DND-41 (cell line): ENCODE data around the gene SLC16A6.

ENCODE experiments used
- ATAC-seq: fragments of 200-7000 bp; cut with Tn5 transposase; 3 replicates; pipeline ENCODE4 v1.9.1; 2021; ENCODE audit warnings: low read depth; ENCODE audit not compliant: insufficient read depth
- DNase-seq: peaks from one replicate; pipeline ENCODE4 v3.0.0-alpha.2; 2020
- H2AFZ ChIP-seq: 2 replicates; pipeline ENCODE4 v1.6.0; 2012; ENCODE audit warnings: low read depth, low read length
- H3K27ac ChIP-seq: 2 replicates; pipeline ENCODE4 v1.5.1; 2012; ENCODE audit warnings: low read length, inconsistent platforms
- H3K27me3 ChIP-seq: fragments of 200-600 bp; sonication (generic); 2 replicates; pipeline ENCODE4 v1.6.0; 2012; ENCODE audit warnings: low read length, mild to moderate bottlenecking, inconsistent platforms; ENCODE audit not compliant: insufficient read depth, poor library complexity
- H3K36me3 ChIP-seq: 2 replicates; pipeline ENCODE4 v1.5.1; 2012; ENCODE audit warnings: low read length, inconsistent platforms; ENCODE audit not compliant: insufficient read depth
- H3K4me1 ChIP-seq: 2 replicates; pipeline ENCODE4 v1.5.1; 2012; ENCODE audit warnings: mild to moderate bottlenecking, low read length; ENCODE audit not compliant: insufficient read depth
- H3K4me2 ChIP-seq: 2 replicates; pipeline ENCODE4 v1.6.0; 2012; ENCODE audit warnings: mild to moderate bottlenecking, moderate library complexity, low read length, inconsistent platforms; ENCODE audit not compliant: insufficient read depth
- H3K4me3 ChIP-seq, 2 experiments: fragments of 200-600 bp in 1 of 2; shearing (Covaris generic) in 1 of 2; 2 replicates each; pipeline ENCODE4 v1.5.1; 2012 to 2016; ENCODE audit warnings: inconsistent platforms in 2 of 2, low read length in 2 of 2, mild to moderate bottlenecking in 2 of 2, low read depth in 1 of 2, moderate library complexity in 1 of 2
- H3K79me2 ChIP-seq: 2 replicates; pipeline ENCODE4 v1.6.0; 2012; ENCODE audit warnings: low read length, inconsistent platforms; ENCODE audit not compliant: insufficient read depth
- H3K9ac ChIP-seq: 2 replicates; pipeline ENCODE4 v1.6.0; 2012; ENCODE audit warnings: low read depth, mild to moderate bottlenecking, inconsistent platforms, low read length, moderate library complexity
- H3K9me3 ChIP-seq: 2 replicates; pipeline ENCODE4 v1.5.1; 2012; ENCODE audit warnings: low read length, moderate library complexity, mild to moderate bottlenecking, inconsistent platforms; ENCODE audit not compliant: insufficient read depth, severe bottlenecking
- H4K20me1 ChIP-seq: 2 replicates; pipeline ENCODE4 v1.6.0; 2012; ENCODE audit warnings: low read length; ENCODE audit not compliant: insufficient read depth
- EZH2 ChIP-seq: IDR thresholded peaks from 3 replicates; pipeline ENCODE4 v1.6.1; 2012; ENCODE audit warnings: borderline replicate concordance, low read depth, mild to moderate bottlenecking, moderate library complexity, low read length, inconsistent platforms; ENCODE audit not compliant: severe bottlenecking
- TF ChIP-seq, protein P1 (sequence below): IDR thresholded peaks from 2 replicates; pipeline ENCODE4 v1.5.1; 2012; ENCODE audit warnings: borderline replicate concordance, low read length, moderate library complexity, mild to moderate bottlenecking; ENCODE audit not compliant: poor library complexity, severe bottlenecking; ENCODE audit errors: extremely low read depth

SLC16A6 gene

DNA sequence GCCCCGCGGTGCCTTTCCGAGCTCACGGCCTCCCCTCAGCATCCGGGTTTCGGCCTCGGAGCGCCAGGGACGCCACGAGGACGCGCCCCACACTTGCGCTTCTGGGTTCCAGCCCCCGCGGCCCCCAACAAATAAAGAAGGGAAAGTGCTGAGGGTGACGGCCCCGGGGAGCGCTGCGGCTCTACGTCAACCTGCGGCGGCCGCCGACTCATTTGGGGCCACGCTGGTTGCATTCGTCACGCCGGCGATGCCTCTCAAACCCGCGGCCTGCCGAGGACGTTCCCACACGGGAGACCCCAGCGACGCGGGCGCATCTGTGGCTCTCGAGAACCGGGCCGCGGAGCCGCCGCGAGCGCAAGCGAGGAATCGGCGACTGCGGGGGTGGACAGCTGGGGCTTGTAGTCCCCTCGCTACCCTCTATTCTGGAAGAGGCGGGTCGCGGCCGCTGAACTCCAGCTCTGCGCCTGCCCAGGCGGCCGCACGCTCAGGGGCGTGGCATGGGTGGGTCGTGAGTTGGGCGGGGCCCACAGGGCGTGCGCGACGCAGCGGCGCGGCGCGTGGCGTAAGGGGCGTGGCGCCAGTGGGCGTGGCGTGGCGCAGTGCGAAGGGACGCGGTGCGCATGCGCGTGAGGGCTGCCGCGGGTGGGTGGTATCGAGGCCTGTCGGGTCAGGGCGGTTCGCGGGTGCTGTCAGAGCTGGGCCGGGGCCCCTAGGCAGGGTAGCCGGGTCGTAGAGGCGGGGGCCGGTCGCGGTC lies 43.3 kb downstream of the SLC16A6 start, which contains the start of gene AMZ2:
AMZ2 (plus strand) TSS at position 599 of the 754 bp plus-strand sequence. CDS start 2,145 bp downstream, outside the sequence.
- peak; percentile 95 for DNase-seq
- peak within 1 kb of the TSS; percentile 87 for H3K4me2 ChIP-seq
- peak within 1 kb of the TSS; percentile 93 for H3K27ac ChIP-seq
- peaks cover 38% of the 10 kb centered on the region for H3K4me1 ChIP-seq
- peak; percentile 93 for ATAC-seq
- no peaks in the 10 kb centered on the region for H3K27me3 ChIP-seq
- H3K9ac ChIP-seq: peak within 1 kb of the TSS; percentile 81
- no peaks in the 10 kb centered on the region for H3K9me3 ChIP-seq
- peaks cover 31% of the 10 kb centered on the region for H3K79me2 ChIP-seq
- H2AFZ ChIP-seq: peak within 1 kb of the TSS; percentile 83
- TF ChIP-seq, protein P1, sequence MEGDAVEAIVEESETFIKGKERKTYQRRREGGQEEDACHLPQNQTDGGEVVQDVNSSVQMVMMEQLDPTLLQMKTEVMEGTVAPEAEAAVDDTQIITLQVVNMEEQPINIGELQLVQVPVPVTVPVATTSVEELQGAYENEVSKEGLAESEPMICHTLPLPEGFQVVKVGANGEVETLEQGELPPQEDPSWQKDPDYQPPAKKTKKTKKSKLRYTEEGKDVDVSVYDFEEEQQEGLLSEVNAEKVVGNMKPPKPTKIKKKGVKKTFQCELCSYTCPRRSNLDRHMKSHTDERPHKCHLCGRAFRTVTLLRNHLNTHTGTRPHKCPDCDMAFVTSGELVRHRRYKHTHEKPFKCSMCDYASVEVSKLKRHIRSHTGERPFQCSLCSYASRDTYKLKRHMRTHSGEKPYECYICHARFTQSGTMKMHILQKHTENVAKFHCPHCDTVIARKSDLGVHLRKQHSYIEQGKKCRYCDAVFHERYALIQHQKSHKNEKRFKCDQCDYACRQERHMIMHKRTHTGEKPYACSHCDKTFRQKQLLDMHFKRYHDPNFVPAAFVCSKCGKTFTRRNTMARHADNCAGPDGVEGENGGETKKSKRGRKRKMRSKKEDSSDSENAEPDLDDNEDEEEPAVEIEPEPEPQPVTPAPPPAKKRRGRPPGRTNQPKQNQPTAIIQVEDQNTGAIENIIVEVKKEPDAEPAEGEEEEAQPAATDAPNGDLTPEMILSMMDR: no peak
- TF ChIP-seq EZH2: no peak
- no peaks in the 10 kb centered on the region for H4K20me1 ChIP-seq
- peak within 1 kb of the TSS; percentile 52 to 69; a peak in 3 of 4 replicates for H3K4me3 ChIP-seq
- H3K36me3 ChIP-seq: peaks cover 18% of the 10 kb centered on the region

DNA sequence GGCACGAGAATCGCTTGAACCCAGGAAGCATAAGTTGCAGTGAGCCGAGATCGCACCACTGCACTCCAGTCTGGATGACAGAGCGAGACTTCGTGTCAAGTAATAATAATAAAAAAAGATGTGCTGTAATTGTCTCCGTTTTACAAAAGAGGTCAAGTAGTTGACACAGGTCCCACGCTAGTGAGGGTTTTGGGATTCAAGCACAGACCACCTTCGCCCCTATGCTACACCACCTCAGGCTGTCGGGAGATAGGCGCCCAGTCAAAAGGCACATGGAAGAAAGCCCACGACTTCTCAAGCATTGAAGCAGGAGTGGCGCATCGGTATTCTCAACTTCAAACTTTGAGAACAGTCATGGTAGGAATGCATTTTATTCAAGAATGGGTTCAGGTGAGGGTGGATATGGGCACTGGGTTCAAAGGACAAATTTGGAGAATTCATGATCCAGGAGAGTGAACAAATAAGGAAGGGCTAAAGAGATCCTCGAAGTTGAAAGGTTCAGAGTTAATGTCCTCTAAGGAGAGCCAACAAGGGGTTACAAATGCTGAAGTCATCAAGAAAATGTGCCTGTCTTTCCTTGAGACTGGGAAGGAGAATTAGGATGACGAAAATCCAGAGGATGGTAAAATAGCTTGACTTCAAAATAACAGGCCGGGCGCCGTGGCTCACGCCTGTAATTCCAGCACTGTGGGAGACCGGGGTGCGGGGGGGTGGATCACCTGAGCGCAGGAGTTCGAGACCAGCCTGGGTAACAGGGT lies 44.5 kb downstream of the SLC16A6 start:
- Histone ChIP-seq H4K20me1 (no peaks in the 10 kb centered on the region), H3K4me1 (peaks cover 30% of the 10 kb centered on the region), H3K4me2 (peak overlapping the region; percentile 87), H2AFZ (no peak overlapping the region), H3K36me3 (peaks cover 17% of the 10 kb centered on the region), H3K9me3 (no peaks in the 10 kb centered on the region), H3K9ac (peak overlapping the region; percentile 81), H3K27ac (peak overlapping the region; percentile 93; the same call in 1 of the 2 replicates), H3K4me3 (peak overlapping the region in 1 of 2 experiments; percentile 69; a peak in 3 of 4 replicates), H3K79me2 (peaks cover 31% of the 10 kb centered on the region), H3K27me3 (no peaks in the 10 kb centered on the region)
- TF ChIP-seq EZH2: no peak
- TF ChIP-seq, protein P1: no peak
- DNase-seq: no peak
- ATAC-seq: no peak

DNA sequence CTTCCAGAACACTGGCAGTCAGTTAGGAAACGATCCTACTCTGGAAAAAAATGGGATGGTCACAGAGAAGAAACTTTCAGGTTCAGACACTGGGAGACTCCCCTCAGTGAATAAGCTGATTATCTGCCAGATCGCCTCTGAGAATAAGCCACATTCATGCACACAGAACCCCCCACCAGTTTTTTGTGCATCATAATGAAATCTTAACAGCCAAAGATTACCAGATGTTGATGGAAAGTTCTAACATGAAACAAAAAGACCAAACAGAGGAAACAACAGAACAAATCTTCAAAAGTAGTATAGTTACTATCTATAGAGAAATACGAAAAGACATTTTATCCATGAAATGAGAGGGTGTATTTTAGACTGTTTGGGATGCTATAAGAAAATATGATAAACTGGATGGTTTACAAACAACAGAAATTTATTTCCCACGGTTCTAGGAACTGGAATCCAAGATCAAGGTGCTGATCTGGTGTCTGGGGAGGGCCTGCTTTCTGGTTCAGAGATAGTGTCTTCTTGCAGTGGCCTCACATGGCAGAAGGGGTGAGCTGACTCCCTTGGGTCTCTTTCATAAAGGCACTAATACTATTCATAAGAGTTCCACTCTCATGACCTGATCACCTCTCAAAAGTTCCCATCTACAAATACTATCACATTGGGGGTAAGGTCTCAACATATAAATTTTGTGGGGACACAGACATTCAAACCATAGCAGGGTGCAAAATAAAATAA lies 51.1 kb downstream of the SLC16A6 start:
- no peak for ATAC-seq
- H3K4me3 ChIP-seq: no peak overlapping the region

More for the DNA sequence above, 51.1 kb downstream of the SLC16A6 start:
- TF ChIP-seq, protein P1: no peak
- TF ChIP-seq EZH2: no peak
- Histone ChIP-seq H3K9ac (no peak overlapping the region), H3K27ac (peak overlapping the region; percentile 62), H4K20me1 (no peaks in the 10 kb centered on the region), H3K36me3 (no peaks in the 10 kb centered on the region), H3K4me2 (no peak overlapping the region; the same call in 1 of the 2 replicates), H3K4me1 (peaks cover 32% of the 10 kb centered on the region), H3K9me3 (no peaks in the 10 kb centered on the region), H3K79me2 (no peaks in the 10 kb centered on the region), H2AFZ (no peak overlapping the region), H3K27me3 (no peaks in the 10 kb centered on the region)
- no peak for DNase-seq
